IPS DF 19.7 (cell line): Measurements from ENCODE around the gene SHISAL1.
"Not testable (repeated sequence)": the region's sequence is repeated elsewhere in the genome, so short reads cannot be mapped to it uniquely, and the experiment has no call there.

Experiments
- DNase-seq: peaks from one replicate; pipeline ENCODE4 v3.0.0-alpha.2; 2013; ENCODE audit warnings: low read depth, low spot score

The SHISAL1 gene

DNA sequence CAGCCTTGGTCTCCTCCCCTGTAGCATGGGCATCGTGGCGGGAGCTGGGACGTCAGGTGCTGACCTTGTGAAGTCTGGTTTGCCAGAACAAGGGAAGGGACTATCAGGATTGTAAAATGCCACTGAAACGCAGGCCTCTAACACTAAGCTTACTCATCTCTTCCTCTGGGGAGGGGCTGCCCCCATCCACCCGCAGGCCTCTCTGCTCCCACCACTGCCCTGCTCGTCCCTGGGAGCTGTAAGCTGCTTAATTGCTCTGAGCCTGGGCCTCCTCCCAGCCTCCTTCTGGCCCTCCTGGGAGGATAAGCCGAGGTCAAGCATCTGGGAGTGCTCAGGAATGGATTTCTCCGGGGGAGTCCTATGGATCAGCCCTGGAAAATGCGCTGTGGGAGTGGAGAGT, 8.4 kb downstream of the SHISAL1 start:
- DNase-seq = no peak

DNA sequence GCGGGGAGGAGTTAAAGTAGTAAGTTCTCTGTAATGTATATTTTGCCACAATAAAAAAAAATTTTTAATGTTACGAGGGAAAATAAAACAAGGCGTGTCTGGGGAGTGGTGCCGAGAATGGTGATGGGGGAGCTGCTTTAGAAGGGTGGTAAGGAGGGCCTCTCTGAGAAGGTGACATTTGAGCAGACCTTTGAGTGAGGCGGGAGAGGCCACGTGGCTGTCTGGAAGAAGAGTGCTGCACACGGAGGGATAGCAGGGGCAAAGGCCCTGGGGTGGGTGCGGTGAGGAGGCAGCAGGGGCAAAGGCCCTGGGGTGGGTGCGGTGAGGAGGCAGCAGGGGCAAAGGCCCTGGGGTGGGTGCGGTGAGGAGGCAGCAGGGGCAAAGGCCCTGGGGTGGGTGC, 10.4 kb downstream of the SHISAL1 start:
- not testable (repeated sequence) for DNase-seq

DNA sequence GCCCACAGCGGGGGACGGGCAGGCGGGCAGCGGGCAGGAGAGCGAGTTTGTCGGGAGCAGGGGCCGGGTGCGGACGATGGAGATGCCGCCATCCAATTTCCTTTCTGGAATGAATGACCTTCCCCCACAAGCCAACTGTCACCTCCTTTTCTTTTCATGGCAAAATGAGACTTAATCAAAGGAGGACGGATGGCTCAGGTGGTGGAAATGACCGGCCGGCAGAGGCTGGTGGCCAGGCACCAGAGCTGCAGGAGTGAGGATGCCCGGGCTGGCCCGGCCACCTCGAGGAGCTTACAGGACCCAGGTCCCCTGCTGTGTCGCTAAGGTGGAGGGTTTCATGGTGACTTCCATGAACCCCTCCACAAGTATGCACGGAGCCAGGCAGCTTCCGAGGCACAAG, 11.7 kb downstream of the SHISAL1 start:
- no peak for DNase-seq

DNA sequence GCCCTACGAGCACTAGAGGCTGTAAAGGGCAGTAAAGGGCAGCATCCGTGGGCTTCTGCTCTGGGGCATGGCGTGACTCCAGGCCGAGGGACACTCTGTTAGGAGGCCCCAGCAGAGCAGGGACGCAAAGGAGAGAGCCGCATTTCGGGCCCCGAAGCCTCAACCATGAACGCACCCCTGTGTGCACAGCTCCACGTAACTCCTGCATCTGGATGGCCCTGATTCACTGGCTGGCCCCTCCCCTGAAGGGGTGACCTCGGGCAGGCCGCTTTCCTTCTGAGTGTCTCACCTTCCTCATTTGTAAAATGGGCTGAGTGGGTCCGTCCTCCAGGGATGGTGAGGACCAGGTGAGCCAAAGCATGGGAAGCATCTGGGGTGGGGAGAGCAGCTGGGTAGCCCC, 13.6 kb downstream of the SHISAL1 start:
- no peak for DNase-seq

DNA sequence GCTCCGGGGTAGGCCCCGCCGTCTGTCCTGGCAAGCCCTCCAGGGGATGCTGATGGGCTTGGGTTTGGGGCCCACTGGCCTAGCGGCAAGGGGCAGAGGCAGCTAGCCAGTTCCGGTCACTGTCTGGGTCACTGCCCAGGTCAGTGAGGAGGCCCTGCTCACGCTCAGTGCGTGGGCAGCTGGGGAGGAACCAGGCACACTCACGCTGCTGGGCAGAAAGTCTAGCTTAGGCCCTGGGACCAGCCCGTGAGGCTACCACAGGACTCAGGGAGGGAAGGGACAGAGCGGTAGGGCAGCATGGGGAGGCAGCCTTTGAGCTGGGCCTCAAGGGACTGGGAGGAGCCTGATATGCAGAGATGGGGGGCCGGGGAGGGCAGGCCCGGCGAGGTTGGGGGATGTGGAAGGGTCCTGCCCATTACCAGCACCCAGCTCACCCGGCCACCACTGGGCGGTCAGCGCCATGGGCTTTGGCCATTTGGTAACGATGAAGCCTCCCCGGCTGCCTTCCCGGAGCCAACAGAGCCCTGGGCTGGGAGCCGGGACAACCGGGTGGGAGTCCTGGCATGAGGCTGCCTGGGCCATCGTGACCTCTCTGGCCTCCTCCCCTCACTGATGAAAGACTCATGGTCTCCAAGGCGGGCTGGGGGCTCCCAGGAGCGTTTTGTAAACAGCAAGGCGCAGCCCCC, 14.2 kb downstream of the SHISAL1 start:
- no peak for DNase-seq

DNA sequence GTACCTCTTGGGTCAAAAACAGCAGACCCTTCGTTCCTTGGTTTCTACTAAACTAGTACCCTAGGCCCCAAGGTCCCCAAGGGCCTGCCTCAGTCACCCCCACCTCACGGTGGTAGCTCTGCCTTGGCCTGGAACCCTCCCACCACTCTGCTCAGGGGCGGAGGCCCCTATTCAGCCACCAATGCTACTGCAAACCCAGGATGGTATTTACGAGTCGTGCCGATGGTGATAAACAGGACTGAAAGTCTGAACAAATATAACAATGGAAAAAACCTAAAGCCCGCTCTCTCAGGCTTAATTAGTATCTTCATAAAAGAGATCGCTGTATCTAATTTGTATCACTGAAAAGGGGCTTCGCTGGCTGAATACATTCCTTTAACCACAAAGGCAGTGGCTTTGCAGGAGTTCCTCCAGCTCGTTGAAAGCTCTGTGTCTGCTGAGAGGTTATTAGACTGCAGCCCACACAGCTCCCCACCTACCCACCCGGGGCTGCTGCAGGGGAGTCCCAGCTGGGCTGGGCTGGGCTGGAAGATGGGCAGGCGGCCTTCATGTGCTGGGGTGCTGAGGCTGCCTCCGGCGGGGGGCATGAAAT, 15.2 kb downstream of the SHISAL1 start:
- no peak for DNase-seq

DNA sequence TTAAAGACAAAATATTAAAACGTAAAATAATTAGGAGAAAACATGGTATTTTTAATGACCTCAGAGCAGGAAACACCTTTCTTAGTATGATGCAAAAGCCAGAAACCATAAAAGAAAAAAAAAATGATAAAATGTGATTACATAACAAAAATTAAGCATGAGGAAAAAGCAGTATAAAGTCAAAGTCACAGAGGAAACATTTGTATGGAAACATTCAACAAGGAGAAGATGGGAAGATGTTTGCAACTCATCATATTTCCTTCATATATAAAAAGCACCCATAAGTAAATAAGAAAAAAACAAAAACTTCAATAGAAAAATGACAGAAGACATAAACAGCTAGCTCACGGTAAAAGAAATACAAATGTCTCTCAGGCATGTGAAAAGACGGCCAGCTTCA, 17.3 kb downstream of the SHISAL1 start:
- no peak for DNase-seq

DNA sequence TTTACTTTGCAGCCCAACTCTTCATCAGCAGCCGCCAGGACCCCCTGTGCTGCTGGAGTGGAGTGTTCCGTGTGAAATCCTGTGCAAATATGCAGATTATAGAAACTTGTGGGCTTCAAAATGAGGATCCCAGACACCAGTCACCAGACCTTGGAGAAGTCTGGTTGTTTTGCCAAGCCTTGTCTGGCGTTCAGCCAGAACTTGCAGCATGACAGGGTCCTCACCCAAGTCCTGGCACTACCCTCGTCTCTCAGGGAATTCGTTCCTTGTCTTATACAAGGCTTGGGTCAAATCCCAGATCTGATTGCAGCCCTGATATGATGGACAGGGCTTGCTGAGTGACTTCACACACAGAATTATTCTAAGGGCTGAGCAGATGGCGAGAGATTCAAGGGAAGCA, 18.9 kb downstream of the SHISAL1 start:
- DNase-seq = no peak

DNA sequence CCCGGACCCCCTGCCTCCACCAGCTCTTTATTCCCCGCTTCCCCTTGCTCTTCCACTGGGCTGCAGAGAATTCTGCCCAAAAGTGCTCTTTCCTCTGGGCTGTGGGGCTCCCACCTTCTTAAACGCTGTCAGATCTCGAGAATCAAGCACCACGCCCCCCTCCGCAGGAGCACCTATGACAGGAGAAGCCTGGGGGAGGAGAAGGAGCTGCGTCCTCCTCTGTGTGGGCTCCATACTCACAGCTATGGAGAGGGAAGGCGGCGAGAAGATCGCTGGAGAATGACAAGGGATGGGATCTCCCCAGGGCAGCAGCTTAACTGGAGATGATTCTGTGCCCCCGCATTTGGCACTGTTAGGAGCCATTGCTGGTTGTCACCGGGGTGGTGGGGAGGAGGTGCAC, 19.7 kb downstream of the SHISAL1 start:
- DNase-seq = no peak

DNA sequence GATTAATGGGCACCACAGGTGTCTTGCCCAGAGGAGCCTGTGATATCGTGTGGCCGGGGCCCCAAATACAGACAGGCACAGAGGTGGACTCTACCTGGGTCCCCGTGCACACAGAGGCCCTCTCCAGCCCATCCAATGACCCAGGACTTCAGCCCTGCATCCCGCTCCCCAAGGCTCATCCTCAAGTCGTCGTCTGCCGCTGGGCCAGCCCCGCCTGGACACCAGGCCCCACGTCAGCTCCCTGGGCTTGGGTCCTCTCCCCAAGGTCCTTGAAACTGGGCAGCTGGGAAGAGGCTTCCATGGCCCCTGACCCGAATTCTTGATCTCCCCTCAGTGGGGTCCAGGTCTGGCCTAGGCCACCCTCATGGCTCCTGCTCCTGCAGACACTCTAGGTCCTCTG, 20.2 kb downstream of the SHISAL1 start:
- DNase-seq = no peak

DNA sequence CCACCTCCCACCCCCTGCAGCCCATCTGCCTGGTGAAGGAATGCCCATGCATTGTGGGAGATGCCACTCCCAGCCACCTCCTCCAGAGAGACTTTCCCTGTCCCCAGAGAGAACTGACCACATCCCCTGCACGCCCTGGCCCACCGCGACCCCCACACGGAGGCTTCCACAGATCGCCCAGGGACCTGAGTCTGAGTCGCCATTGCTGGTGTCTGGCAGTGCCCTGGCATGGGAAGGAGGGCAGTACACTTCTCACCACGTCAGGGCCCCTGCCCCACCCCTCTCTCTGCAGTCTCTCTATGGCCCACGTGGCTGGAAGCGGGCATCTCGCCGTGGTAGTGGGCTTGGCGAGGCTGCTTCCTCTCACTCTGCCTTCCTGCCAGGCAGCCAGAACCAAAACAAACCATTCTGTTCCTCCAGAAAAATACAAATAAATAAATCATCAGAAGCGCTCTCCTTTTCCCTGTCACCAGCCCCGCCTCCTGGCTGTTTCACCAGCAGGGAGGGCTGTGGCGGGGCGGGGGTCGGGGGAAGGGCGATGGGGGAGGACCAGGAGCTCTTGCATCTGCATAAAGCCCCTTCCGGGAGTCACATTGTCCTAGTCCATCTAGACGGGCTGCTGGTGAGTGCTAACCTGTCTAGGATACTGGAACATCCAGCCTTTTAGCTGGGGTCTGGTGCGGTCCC, 20.9 kb downstream of the SHISAL1 start:
- peak; percentile 12 for DNase-seq

DNA sequence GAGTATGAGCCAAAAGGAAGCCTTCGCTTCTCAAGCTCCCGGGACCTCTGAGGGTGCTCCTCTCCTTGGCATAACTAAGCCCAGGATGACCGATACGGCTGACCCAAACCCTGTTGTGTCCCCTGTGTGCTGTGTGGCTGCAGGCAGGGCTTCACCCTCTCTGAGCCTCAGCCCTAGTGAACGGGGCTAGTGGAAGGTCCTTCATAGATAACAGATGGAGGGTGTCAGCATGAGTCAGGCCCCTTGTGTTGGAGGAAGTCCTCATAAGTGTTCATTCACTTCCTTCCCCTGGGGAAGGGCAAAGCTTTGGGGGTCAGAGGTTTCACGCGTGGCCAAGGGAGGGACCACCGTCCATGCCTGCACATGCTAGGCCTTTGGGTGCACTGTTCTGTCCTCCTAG, 21.5 kb downstream of the SHISAL1 start:
- no peak for DNase-seq

DNA sequence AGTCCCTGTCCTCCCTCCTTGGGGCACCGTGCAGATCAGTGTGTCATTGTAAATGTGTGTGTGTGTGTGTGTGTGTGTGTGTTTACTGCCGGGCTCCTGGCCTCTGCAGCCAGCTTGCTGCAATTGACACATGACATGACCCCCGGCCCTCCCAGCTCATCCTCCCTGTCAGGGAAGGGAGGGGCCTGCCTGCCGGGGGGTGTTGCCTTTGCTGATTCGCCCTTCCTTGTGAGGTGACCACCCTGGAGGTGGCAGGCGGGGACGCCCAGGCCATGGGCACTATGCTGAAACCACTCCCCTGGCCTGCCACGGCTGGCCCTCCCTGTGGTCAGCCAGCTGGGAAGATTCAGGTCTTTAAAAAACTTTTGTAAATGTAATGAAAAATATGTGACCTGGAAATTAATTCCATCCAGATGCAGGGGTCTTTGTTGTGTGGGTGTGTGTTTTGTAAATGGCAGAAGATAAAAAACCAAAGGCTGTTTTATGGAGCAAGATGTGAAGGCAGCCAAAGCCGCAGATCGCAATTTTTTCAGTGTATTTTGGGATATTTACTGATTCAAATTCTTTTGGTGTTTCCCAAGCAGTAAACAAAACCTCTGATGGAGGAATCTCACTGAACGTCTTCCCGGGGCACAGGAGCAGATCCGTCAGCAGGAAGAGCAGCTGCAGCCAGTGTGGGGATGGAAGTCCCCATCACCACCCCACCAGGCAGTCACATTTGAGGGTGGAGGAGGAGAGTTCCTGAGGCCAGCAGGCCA, 23.2 kb downstream of the SHISAL1 start:
- no peak for DNase-seq

DNA sequence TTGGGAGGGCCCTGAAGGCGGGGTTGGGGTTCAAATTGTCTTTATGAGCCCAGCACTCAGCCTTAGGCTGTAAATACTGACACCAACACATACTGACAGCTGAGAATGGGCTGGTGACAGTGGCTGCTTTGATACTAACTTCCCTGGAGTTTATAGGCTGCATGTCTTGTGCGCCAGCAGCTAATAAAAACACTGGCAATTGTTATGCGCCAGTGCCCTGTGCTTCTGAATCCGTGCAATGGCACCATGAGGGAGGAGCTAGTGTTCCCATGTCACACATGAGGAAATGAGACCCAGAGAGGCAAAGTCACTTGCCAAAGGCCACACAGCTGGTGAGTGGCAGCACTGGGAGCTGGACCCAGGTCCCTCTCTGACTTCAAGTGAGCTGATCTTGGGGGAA, 23.8 kb downstream of the SHISAL1 start:
- no peak for DNase-seq

DNA sequence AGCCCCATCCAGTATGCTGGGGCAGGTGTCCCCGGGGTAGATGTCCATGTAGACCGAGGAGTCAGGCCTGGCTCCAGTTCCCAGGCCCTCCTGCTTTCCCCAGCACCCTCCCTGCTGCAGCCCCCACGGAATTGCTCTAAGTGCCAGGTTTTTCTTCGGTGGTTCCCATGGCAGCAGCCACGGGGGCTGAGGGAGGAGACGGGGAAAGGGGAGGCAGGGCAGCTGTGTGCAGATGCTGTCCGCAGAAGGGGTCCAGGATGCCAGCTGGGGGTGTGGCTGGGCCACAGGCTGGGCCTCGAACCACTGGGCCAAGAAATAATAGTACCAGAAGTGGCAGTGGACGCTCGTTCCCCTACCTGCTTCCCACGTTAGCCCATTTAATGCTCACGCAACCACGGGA, 25.0 kb downstream of the SHISAL1 start:
- no peak for DNase-seq

DNA sequence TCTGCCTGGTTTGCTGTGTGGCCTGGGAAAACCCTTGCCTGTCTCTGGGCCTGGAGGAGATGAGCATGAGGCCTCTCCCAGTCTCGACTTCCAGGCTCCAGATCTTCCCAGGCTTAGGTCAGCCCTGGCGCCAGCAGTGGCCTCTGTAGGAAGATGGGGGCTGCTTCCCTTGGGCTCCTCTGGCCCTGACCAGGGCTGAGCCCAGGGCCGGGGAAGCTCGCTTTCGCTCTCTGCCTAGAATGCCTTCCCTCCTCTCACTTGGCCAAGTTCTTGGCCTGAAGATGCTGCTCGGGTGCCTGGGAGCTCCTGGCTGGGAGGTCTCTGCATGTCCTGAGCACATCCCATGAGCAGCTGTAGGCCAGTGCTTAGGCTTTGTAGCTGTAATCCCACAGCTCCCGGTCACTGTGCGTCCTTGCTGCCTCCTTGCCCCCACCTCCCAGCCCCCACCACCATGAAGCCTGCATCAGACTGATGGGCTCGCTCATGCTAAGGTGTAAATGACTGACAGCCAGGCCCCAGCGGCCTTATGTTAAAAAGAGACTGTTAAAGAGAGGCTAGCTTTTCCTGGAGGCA, 25.5 kb downstream of the SHISAL1 start:
- DNase-seq = no peak

DNA sequence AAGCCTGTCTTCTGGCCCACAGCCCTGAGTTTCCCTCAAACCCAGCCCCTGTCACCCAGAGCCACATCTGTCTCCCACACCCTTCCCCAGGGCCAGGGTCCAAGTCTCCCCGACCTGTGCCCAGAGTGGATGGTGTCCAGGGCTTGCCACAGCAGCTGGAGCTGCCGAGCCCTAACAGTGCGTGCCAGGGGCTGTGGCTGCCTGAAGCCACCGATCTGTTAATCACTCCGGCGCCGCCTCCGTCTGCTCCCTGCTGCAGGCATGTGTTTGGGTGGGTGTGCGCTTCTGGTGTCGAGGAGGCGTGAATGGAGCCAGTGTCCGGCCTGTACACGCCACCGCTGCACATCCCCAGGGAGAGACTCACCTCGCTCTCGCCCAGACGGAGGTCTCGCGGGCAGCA, 26.1 kb downstream of the SHISAL1 start:
- no peak for DNase-seq

DNA sequence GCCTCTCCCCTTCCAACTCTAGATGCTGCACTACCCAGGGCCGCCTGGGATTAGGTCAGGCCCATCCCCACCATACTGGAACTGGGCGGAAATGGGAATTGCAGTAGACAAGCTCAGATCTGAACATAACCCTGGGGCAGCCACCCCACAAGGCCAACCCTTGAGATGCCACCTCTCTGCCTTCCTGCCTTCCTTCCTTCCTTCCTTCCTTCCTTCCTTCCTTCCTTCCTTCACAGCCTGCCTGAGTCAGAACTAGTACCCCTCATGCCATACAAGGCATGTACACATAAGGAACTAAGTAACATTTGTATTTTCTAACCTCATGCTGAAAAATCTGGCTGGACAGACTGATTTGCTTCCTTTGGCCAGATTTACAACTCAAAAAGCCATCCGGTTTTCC, 28.0 kb downstream of the SHISAL1 start:
- no peak for DNase-seq

DNA sequence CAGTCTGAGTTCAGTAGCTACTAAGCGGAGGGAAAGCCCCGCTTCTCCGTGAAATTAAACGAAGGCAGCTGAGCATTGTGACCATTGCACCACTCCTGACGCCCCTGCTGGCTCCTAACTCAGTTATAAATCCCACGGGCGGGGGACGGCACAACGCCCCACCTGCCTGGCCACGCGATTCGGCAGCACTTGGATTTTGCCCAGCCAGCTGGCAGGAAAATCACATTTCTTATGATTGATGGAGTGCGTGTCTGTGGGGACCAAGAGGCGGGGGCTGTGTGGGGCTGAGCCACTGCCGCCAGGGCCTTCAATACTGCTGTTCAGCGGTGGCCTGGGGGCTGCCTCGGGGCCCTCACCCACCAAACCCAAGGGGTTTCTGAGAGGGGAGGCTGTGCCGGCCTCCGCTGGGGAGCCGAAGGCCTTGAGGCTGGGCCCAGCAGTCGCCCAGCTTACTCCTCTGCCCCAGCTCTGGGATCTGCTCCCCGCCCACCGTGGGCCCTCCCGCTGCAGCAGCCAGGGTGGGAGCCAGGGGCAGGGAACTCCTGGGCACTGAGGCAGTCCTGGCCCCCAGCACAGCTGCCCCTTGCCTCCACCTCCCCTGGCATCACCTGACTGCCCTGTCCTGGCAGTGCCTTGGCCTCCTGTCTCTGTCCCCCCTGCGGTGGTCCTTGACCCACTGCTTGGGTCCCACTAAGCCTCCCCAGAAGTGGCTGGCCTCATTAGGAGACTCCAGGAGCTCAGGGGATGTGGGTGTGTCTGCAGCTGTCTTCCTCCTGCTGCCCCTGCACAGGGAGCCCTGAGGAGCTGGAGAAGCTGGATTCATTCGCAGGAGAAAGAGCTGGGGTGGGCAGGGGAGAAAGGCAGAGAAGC, 30.7 kb downstream of the SHISAL1 start:
- DNase-seq = no peak

DNA sequence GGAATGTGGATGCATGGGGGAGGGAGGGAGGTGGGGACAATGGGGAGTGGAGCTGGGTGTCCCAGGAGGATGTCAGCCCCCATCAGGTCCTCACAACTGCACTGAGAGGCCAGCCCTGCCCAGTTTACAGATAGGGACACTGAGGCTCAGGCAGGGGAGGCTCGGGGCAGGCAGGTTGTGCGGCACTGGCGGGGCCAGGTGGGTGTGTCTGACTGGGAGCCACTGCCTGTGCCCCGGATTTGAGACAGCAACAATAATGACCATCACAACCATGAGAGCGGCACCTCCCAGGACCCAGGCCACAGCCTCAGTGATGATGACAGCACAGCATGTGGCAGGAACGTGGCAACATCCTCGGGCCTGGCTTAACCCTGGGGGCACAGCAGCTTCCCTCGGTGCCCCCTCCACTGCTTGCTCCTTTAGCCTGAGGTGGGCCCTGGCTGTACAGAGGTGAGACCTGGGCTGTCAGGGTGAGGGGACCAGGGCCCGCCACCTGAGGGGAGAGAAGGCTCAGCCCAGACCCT, 32.0 kb downstream of the SHISAL1 start:
- DNase-seq = no peak

DNA sequence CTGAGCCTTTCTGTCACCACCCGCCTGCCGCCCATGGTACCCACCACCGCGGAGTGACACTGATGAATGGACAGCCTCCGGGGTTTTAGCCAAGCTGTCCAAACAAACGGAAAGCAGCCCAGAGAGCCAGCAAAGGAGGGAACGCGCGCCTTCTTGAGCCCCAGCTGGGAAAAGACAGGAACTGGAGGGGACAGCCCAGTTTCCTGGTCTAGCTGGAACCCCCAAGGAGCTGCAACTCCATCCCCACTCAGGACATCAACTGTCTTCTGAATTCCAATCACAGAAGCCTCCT, 33.7 kb downstream of the SHISAL1 start:
- no peak for DNase-seq
